Natural killer cell treated with Interleukin-12 subunit alpha and Interleukin-12 subunit beta and Interleukin-15 and Interleukin-18, amount 100 ng/mL, for 72 hours (primary cell): ENCODE data around the gene TOE1. TPM values are rescaled to one million over a fixed set of nuclear protein-coding genes. Genes with fewer than 3 reads are reported as not detected.
A peak's percentile ranks its signal among the peaks of the same experiment; 100 is the strongest.

ENCODE experiments used
- ATAC-seq, 2 donors: fragments of 150-1000 bp; cut with Tn5 transposase in 1 of 2; sonication (Bioruptor Pico), chemical (Tn5 transposase) in 1 of 2; 2 replicates each; pipeline ENCODE4 v1.10.0; 2021
- DNase-seq: peaks from one replicate; pipeline ENCODE4 v3.0.0; 2022; ENCODE audit warnings: low spot score
- H3K27ac Mint-ChIP-seq, 2 donors: 1 replicate in 1 of 2; 2 replicates in 1 of 2; pipeline ENCODE4 v1.8.0; 2022; ENCODE audit warnings: mixed read lengths in 2 of 2, mild to moderate bottlenecking in 1 of 2, moderate library complexity in 1 of 2
- H3K27me3 Mint-ChIP-seq, 2 donors: 1 replicate in 1 of 2; 2 replicates in 1 of 2; pipeline ENCODE4 v1.8.0; 2022; ENCODE audit warnings: mixed read lengths in 2 of 2
- H3K36me3 Mint-ChIP-seq: one replicate; pipeline ENCODE4 v1.8.0; 2022; ENCODE audit warnings: mixed read lengths
- H3K4me1 Mint-ChIP-seq, 2 donors: 1 replicate in 1 of 2; 2 replicates in 1 of 2; pipeline ENCODE4 v1.8.0; 2022; ENCODE audit warnings: low read depth in 2 of 2, mixed read lengths in 2 of 2, mild to moderate bottlenecking in 1 of 2
- H3K4me3 Mint-ChIP-seq: one replicate; pipeline ENCODE4 v1.8.0; 2022; ENCODE audit warnings: mixed read lengths
- H3K9me3 Mint-ChIP-seq: 2 replicates; pipeline ENCODE4 v1.8.0; 2022; ENCODE audit warnings: mixed read lengths
- total RNA-seq, 2 donors: library from RNA; stranded (reverse); gene quantifications; one replicate each; pipeline ENCODE4 v1.2.3, GENCODE V29; 2022

TOE1 gene
- total RNA-seq, 2 donors from 2014 or later = 29.8 to 43.6 TPM

DNA sequence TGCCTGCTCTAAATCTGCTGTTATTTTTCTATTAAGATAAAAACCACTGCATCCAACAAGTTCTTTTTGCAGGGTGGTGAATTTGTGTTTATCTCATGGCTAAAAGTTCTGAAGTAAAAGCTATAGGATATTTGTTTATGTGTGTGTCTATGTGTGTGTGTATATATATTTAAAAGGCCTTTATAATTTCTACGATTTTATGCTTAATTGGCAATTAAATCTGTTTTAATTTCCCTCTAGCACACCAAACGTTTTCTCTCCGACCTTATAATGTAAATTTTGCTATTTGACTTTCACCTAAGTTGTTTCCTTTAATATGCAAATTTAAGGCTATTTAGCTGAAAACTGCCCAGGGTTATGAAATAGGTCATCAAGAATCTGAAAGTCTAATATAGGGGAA, 33.1 kb upstream of the TOE1 start:
- Mint-ChIP-seq H3K36me3 (no peaks in the 10 kb centered on the region), H3K4me1 (peaks cover 20 to 25% of the 10 kb centered on the region in 2 donors), H3K27ac (peak overlapping the region; percentile 90 to 92), H3K9me3 (no peaks in the 10 kb centered on the region), H3K4me3 (peak overlapping the region; percentile 87), H3K27me3 (no peaks in the 10 kb centered on the region)
- no peak for DNase-seq
- ATAC-seq = no peak

DNA sequence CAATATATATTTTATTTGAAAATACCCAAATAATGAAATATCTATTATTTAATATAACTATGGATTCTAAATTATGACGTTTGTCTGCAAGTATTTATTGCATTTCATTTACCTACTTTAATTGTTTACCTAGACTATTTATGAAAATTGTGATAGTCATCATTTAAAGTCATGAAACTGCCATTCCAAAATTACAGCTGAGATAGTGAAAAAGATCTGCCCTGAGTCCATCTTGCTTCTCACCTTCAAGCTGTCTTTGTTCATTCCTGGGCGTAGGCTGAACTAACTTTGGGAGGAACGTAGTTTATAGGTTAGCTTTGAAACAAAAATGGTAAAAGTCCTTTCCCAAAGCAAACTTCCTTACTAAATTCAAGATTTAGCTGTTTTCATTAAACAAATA, 25.7 kb upstream of the TOE1 start:
- no peak overlapping the region for H3K27ac Mint-ChIP-seq
- H3K4me3 Mint-ChIP-seq = no peak overlapping the region
- no peaks in the 10 kb centered on the region for H3K36me3 Mint-ChIP-seq
- no peaks in the 10 kb centered on the region for H3K4me1 Mint-ChIP-seq
- no peaks in the 10 kb centered on the region for H3K27me3 Mint-ChIP-seq
- ATAC-seq (no peak), DNase-seq (no peak)
- no peaks in the 10 kb centered on the region for H3K9me3 Mint-ChIP-seq

DNA sequence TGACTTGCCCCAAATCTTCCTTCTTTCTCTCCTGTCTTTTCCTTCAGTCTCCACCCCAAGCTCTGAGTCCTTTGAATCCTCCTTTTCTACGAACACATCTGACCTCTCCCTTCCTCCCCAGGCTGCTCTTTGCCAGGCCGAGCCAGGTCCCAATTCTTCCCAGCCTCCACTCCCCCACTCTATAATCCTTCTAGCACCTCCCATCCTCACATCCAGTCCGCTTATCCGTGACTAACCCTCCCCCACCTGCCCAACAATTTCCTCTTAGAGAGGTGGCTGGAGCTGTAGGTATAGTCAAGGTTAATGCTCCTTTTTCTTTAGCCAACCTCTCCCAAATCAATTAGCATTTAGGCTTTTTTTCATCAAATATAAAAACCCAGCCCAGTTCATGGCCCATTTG, 22.8 kb upstream of the TOE1 start:
- Mint-ChIP-seq H3K36me3 (no peaks in the 10 kb centered on the region), H3K4me3 (no peak overlapping the region), H3K27ac (no peak overlapping the region), H3K4me1 (no peaks in the 10 kb centered on the region), H3K27me3 (no peaks in the 10 kb centered on the region), H3K9me3 (no peaks in the 10 kb centered on the region)
- ATAC-seq (no peak), DNase-seq (no peak)

DNA sequence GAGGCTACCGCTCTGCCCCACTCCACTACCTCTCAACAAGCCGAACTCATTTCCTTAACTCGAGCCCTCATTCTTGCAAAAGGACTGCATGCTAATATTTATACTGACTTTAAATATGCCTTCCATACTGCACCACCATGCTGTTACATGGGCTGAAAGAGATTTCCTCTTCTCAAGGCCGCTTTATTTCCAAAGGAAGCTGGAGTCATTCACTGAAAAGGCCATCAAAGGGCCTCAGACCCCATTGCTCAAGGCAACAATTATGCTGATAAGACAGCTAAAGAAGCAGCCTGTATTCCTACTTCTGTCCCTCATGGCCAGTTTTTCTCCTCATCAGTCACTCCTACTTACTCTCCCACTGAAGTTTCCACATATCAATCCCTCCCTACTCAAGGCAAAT, 20.2 kb upstream of the TOE1 start:
- DNase-seq (no peak), ATAC-seq (no peak)
- Mint-ChIP-seq H3K4me1 (no peaks in the 10 kb centered on the region), H3K27me3 (no peaks in the 10 kb centered on the region), H3K27ac (no peak overlapping the region), H3K4me3 (no peak overlapping the region), H3K9me3 (no peaks in the 10 kb centered on the region), H3K36me3 (no peaks in the 10 kb centered on the region)

DNA sequence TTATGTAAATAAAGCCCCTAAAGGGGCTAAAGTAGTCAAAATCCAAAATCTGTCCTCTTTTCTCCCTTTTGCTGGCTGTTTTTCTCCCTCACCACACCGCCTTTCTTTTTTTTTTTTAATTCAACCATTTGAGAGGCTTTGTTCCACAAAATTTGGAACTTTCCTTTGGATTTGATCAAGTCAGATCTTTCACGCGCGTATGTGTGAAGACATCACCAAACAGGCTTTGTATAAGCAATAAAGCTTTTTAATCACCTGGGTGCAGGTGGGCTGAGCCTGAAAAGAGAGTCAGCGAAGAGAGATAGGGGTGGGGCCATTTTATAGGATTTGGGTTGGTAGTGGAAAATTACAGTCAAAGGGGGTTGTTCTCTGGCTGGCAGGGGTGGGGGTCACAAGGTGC, 18.5 kb upstream of the TOE1 start:
- Mint-ChIP-seq H3K4me3 (no peak overlapping the region), H3K27me3 (no peaks in the 10 kb centered on the region), H3K36me3 (no peaks in the 10 kb centered on the region), H3K9me3 (no peaks in the 10 kb centered on the region), H3K27ac (no peak overlapping the region), H3K4me1 (no peaks in the 10 kb centered on the region)
- DNase-seq (no peak), ATAC-seq (no peak)

DNA sequence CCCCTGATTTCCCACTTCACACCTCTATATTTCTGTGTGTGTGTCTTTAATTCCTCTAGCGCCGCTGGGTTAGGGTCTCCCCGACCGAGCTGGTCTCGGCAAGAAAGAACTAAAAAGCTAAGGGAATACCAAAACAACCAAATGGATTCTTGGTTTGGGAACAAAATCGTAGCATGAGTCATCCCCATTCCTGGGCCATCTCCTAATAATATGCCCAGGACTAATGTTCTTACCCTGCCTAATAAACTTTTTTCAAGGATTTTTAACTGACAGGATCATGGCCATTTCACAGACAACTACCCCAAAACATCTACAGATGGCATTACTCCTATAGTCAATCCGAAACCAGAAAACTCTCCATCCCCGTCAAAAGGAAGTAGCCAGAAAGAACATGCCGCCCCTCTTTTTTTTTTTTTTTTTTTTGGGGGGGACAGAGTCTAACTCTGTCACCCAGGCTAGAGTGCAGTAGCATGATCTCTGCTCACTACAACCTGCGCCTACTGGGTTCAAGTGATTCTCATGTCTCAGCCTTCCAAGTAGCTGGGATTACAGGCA, 17.4 kb upstream of the TOE1 start:
- no peaks in the 10 kb centered on the region for H3K36me3 Mint-ChIP-seq
- ATAC-seq = no peak
- no peak overlapping the region for H3K4me3 Mint-ChIP-seq
- DNase-seq = no peak
- H3K4me1 Mint-ChIP-seq = no peaks in the 10 kb centered on the region
- H3K9me3 Mint-ChIP-seq = no peaks in the 10 kb centered on the region
- H3K27ac Mint-ChIP-seq = no peak overlapping the region
- H3K27me3 Mint-ChIP-seq = no peaks in the 10 kb centered on the region

DNA sequence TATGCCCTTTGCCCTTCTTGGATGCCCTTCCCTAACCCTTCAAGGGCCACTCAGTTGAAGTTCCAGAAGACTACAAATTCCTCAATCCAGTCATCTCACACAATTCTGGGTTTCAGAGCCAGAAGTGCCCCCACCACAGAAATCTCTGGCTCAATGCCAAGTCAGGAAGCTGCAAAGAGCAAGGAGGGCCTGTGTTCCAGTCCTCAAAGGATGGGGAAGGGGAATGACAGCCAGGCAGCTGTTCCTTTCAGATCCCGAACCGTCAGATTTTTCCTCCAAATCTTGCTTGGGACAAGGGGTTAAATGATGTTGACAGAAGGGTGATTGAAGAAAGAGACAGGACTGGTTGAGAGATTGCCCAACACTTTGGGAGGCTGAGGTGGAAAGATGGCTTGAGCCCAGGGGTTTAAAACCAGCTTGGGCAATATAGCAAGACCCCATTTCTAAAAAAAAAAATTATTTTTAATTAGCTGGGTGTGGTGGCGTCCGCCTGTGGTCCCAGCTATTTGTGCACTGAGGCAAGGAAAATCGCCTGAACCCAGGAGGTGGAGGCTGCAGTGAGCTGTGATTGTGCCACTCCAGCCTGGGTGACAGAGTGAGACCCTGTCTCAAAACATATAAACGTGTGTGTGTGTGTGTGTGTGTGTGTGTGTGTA, 14.0 kb upstream of the TOE1 start:
- H3K27me3 Mint-ChIP-seq = no peaks in the 10 kb centered on the region
- no peaks in the 10 kb centered on the region for H3K9me3 Mint-ChIP-seq
- no peaks in the 10 kb centered on the region for H3K4me1 Mint-ChIP-seq
- ATAC-seq (no peak), DNase-seq (no peak)
- peak overlapping the region; percentile 77 for H3K4me3 Mint-ChIP-seq
- H3K36me3 Mint-ChIP-seq = no peaks in the 10 kb centered on the region
- peak overlapping the region in 1 of 2 donors; percentile 37 for H3K27ac Mint-ChIP-seq

DNA sequence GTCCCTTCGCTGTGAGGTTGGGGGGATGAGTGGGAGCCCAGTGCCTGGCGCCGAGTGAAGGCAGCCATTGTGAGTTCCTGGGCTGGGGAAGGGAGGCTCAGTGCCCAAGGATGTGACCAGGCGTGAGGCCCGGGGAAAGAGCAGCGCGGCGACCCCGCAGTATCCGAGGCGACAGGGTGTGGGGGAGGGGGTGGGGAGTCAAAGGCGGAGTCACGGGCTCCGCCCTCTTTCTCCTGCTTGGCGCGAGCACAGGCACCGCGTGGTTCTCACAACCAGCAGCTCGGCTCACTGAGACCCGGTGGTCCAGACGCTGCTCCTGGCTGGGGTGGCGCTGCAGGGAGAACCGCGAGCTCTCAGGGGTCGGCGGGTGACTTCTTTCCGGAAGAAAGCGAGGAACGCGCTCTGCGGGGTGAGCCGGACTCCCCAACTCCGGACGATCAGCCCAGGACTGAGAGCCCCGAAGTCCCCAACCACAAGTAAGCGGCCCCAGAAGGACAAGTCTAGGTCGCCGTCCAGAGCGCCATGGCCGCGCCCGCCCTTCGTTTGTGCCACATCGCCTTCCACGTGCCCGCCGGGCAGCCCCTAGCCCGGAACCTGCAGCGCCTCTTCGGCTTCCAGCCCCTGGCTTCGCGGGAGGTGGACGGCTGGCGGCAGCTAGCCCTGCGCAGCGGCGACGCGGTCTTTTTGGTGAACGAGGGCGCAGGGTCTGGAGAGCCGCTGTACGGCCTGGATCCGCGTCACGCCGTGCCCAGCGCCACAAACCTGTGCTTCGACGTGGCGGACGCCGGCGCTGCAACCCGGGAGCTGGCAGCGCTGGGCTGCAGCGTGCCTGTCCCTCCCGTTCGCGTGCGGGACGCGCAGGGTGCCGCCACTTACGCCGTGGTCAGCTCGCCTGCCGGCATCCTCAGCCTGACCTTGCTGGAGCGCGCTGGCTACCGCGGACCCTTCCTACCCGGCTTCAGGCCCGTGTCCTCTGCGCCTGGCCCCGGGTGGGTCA, 13.0 kb upstream of the TOE1 start, which contains the start of gene HPDL:
Gene HPDL (plus strand): TSS at position 269 of the 997 bp plus-strand sequence. CDS start 254 bp downstream, at position 523.
- Mint-ChIP-seq H3K9me3 (no peaks in the 10 kb centered on the region), H3K4me1 (no peaks in the 10 kb centered on the region), H3K36me3 (no peaks in the 10 kb centered on the region), H3K27me3 (no peaks in the 10 kb centered on the region), H3K27ac (peak within 1 kb of the TSS in 1 of 2 donors; percentile 37), H3K4me3 (peak within 1 kb of the TSS; percentile 77)
- no peak for DNase-seq
- ATAC-seq = peak; percentile 88 to 90

DNA sequence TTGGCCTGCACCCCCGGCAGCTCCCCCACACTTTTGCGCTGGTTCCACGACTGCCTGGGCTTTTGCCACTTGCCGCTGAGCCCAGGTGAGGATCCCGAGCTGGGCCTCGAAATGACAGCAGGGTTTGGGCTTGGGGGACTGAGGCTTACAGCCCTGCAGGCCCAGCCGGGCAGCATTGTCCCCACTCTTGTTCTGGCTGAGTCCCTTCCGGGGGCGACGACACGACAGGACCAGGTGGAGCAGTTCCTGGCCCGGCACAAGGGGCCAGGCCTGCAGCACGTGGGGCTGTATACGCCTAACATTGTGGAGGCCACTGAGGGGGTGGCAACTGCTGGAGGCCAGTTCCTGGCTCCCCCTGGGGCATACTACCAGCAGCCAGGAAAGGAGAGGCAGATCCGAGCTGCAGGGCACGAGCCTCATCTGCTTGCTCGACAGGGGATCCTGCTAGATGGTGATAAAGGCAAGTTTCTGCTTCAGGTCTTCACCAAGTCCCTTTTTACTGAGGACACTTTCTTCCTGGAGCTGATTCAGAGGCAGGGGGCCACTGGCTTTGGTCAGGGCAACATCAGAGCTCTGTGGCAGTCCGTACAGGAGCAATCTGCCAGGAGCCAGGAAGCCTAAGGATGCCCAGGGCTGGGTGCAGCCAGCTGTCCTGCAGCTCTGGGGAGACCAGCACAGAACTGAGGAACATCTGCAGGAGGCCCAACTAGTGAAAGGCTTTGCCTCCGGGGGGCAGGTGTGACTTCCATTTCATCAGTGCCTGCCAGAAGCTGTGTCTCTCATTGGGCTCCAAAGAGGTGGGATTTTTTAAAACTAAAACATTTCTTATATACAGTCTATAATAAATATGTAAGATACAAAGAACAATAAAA, 12.1 kb upstream of the TOE1 start:
- Mint-ChIP-seq H3K4me1 (no peaks in the 10 kb centered on the region), H3K36me3 (no peaks in the 10 kb centered on the region), H3K27ac (no peak overlapping the region), H3K4me3 (peak overlapping the region; percentile 77), H3K27me3 (no peaks in the 10 kb centered on the region), H3K9me3 (no peaks in the 10 kb centered on the region)
- DNase-seq (no peak), ATAC-seq (peak in 1 of 2 donors; percentile 35)

DNA sequence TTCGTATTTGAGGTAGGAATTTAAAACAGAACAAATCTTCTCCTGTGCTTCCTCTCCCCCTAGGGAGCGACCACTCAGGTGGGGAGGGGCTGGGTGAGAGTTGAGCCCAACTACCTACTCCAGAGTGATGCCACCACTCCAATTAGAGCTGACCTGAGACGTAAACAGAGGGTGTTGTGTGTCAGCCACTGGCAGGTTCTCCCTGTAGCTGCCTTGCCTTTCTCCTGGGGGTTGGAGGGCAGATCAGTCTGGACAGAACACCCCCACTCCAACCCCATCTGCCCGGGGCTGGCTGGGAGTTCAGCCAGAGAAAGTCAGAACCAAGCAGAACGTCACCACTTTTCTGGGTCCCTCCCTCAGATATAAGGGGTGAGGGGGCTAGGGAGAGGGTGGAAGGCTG, 11.3 kb upstream of the TOE1 start:
- ATAC-seq = no peak
- Mint-ChIP-seq H3K9me3 (no peaks in the 10 kb centered on the region), H3K36me3 (no peaks in the 10 kb centered on the region), H3K27ac (no peak overlapping the region), H3K27me3 (no peaks in the 10 kb centered on the region), H3K4me1 (no peaks in the 10 kb centered on the region), H3K4me3 (peak overlapping the region; percentile 77)
- no peak for DNase-seq

DNA sequence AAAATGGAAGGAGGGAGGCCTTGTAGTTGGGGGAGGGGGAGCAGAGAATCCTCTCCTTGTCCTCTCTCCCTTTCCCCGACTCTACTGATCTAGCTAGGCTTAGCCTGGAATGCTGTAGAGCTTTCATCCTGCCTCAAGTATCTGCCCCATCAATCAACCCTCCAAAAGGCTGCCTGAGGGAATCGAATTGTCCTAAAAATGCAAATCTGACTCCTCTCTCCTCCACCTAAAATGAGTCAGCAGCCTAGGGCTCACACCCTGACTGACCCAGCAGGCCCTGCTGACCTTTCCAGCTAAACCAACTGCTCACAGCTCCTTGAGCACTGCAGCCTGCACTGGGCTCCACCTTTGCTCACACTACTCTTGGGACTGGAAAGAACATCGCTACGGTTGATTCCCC, 10.5 kb upstream of the TOE1 start:
- DNase-seq = no peak

DNA sequence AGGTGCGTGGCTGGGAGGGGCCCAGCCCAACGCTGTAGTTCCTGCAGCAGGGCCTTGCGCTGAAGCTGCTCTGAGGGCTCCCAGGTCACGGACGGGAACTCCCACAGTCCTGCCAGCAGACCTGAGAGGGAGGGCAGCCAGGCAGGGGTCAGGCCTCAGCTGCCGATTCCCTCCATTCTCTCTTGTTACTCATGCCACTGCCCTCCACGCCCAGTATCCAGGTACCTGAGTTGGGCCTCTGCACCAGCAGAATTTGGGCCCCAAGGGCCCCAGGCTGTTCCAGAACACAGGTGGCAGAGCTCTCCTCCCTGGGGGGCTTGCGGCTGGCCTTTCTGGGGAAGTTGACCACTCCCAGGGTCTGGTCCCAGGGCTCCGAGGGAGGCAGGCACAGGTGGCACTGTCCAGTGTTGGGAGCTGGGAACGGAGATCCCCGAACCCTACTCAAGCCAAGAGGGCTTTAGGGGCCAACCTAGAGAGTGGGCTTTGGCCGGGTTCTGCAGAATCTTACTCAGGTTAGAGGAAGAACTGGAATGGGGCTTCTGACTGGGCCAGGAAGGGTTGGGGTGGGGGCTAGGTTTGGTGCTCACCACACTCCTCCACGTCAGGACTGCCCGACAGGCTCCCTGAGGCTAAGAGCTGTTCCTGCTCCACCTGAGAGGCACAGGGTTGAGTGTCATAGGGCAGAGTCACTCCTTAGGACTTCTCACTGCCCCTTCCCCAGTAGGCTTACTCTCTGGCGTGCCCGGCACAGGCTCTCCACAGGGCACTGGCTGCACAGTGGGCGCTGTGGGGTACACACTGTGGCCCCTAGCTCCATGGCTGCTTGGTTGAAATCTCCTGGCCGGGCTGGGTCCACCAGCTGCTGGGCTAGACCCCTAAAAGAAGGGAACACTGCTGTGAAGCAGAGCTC, 8.3 kb upstream of the TOE1 start:
- ATAC-seq (no peak), DNase-seq (no peak)
- no peaks in the 10 kb centered on the region for H3K36me3 Mint-ChIP-seq
- H3K4me3 Mint-ChIP-seq = no peak overlapping the region
- no peaks in the 10 kb centered on the region for H3K27me3 Mint-ChIP-seq
- H3K9me3 Mint-ChIP-seq = no peaks in the 10 kb centered on the region
- peaks cover 7 to 15% of the 10 kb centered on the region in 2 donors for H3K4me1 Mint-ChIP-seq
- no peak overlapping the region for H3K27ac Mint-ChIP-seq

More for the DNA sequence above, 10.5 kb upstream of the TOE1 start:
- no peaks in the 10 kb centered on the region for H3K9me3 Mint-ChIP-seq
- H3K4me1 Mint-ChIP-seq = peaks cover 3 to 4% of the 10 kb centered on the region in 2 donors
- H3K27me3 Mint-ChIP-seq = no peaks in the 10 kb centered on the region
- no peak for ATAC-seq
- no peak overlapping the region for H3K27ac Mint-ChIP-seq
- H3K4me3 Mint-ChIP-seq = peak overlapping the region; percentile 38
- H3K36me3 Mint-ChIP-seq = no peaks in the 10 kb centered on the region
